Mammary epithelial cell (primary cell): ENCODE results near the gene CEBPE.

Experiments
- CTCF ChIP-seq, 2 donors: IDR thresholded peaks in 1 of 2; conservative IDR thresholded peaks in 1 of 2; 2 replicates each; pipeline ENCODE4 v1.5.1; 2011 to 2012; ENCODE audit warnings: inconsistent platforms in 2 of 2, low read length in 2 of 2, mild to moderate bottlenecking in 2 of 2, control low read depth in 1 of 2, low read depth in 1 of 2; ENCODE audit not compliant: insufficient read depth in 1 of 2; ENCODE audit errors: extremely low read depth in 1 of 2
- EZH2 ChIP-seq: IDR thresholded peaks from 2 replicates; pipeline ENCODE4 v1.6.1; 2012; ENCODE audit warnings: low read length, inconsistent platforms, borderline replicate concordance

- no peak for TF ChIP-seq CTCF (conservative IDR thresholded peaks at IDR 0.05 in 1 of 2, IDR thresholded peaks at IDR 0.05 in 1 of 2; ENCODE audit: extremely low read depth in 1 of 2, insufficient read depth in 1 of 2, low read depth in 1 of 2, low read length in 2 of 2)
- no peak for TF ChIP-seq EZH2
Measured at GRCh38 chr14:23094666-23095195, 24.3 kb downstream of the CEBPE start, which contains the start of gene ACIN1.
